AG04450 (cell line): ENCODE results near the gene MARCHF6. TPM values are rescaled to one million over a fixed set of nuclear protein-coding genes. Genes with fewer than 3 reads are reported as not detected.

Experiments
- CTCF ChIA-PET: fragments of 300-600, 350-600 bp; formaldehyde crosslinking; extraction: SDS; loops from one replicate; lab custom pipeline; 2022; ENCODE audit warnings: antibody characterized with exemption, inconsistent platforms; lab: Charles Lee
- POLR2A ChIA-PET: fragments of 350-600 bp; formaldehyde crosslinking; extraction: SDS; loops from one replicate; lab custom pipeline; 2021; ENCODE audit warnings: antibody characterized with exemption, inconsistent platforms; lab: Yijun Ruan, JAX
- DNase-seq: peaks from one replicate; pipeline ENCODE4 v3.0.0-alpha.2; 2011; ENCODE audit warnings: low read depth, low spot score
- H3K27ac ChIP-seq: one replicate; pipeline ENCODE4 v1.5.1; 2012; ENCODE audit warnings: low read depth, low read length, control low read depth
- H3K27me3 ChIP-seq: one replicate; pipeline ENCODE4 v1.6.0; 2012; ENCODE audit warnings: low read length; ENCODE audit not compliant: control insufficient read depth, insufficient read depth
- H3K4me3 ChIP-seq: 2 replicates; pipeline ENCODE4 v1.5.1; 2011; ENCODE audit warnings: mild to moderate bottlenecking, low read depth, low read length, control low read depth
- H3K9me3 ChIP-seq: 2 replicates; pipeline ENCODE4 v1.5.1; 2012; ENCODE audit warnings: low read length; ENCODE audit not compliant: control insufficient read depth, insufficient read depth
- polyA plus RNA-seq: library from polyadenylated mRNA; depleted of rRNA; stranded (reverse); fragments of >200 nt; gene quantifications from 2 replicates; pipeline ENCODE4 v1.2.3, GENCODE V29; 2011
- TF ChIP-seq, protein P1 (sequence below): IDR thresholded peaks from 2 replicates; pipeline ENCODE4 v1.5.1; 2011; ENCODE audit warnings: low read depth, low read length, control low read depth, inconsistent platforms

MARCHF6 gene
- polyA plus RNA-seq, 1 experiment: 136 TPM

DNA sequence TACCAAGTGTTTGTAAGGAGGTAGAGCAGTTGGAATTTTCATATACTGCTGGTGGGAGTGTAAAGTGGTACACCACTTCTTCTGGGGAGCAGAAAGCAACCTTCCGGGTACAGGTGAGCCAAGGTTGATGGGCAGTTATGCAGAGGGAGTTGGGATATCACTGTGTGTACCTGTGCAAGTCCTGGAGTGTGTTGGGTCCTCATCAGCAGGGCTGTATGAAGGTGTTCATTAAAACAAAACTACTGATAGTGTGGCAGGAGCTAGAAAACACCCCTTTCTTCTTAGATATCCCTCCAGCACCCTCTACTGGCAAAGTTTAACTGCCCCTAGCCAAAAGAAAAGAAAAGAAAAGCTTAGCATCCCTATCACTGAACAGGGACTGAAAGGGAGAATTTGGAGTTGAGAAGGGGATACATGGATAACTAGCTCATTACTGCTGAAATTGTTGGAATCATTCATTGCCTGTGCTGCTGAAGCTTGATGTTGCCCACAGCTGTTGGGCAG is 10.7 kb downstream of the MARCHF6 start:
- TF ChIP-seq, protein P1, sequence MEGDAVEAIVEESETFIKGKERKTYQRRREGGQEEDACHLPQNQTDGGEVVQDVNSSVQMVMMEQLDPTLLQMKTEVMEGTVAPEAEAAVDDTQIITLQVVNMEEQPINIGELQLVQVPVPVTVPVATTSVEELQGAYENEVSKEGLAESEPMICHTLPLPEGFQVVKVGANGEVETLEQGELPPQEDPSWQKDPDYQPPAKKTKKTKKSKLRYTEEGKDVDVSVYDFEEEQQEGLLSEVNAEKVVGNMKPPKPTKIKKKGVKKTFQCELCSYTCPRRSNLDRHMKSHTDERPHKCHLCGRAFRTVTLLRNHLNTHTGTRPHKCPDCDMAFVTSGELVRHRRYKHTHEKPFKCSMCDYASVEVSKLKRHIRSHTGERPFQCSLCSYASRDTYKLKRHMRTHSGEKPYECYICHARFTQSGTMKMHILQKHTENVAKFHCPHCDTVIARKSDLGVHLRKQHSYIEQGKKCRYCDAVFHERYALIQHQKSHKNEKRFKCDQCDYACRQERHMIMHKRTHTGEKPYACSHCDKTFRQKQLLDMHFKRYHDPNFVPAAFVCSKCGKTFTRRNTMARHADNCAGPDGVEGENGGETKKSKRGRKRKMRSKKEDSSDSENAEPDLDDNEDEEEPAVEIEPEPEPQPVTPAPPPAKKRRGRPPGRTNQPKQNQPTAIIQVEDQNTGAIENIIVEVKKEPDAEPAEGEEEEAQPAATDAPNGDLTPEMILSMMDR: no peak
- Histone ChIP-seq H3K27me3 (no peaks in the 10 kb centered on the region), H3K27ac (no peak overlapping the region), H3K4me3 (no peak overlapping the region), H3K9me3 (no peaks in the 10 kb centered on the region)
- CTCF ChIA-PET: interaction anchor here (0.6 kb wide), 1 partner anchor 81 kb away, joined by 3 read pairs; no protein-coding TSS in a partner anchor
- no peak for DNase-seq
- POLR2A ChIA-PET: no interaction called here

DNA sequence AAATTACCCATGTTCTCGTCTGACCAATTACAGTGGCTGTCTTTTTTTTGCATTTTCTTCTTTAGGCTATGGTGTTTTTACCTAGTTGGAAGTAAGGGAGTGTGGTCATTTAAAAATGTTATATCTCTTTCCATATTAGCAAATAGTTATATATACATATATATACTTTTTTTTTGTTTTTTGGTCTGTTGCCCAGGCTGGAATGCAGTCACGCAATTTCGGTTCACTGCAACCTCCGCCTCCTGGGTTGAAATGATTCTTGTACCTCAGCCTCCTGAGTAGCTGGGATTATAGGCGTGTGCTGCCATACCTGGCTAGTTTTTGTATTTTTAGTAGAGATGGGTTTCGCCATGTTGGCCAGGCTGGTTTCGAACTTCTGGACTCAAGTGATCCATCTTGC is 12.3 kb downstream of the MARCHF6 start:
- ChIA-PET CTCF (interaction anchor here (1.0 kb wide), 2 partner anchors 8 to 82 kb away, joined by 3 to 4 read pairs; no protein-coding TSS in a partner anchor), POLR2A (no interaction called here)
- H3K27ac ChIP-seq: no peak overlapping the region
- H3K27me3 ChIP-seq: no peaks in the 10 kb centered on the region
- no peaks in the 10 kb centered on the region for H3K9me3 ChIP-seq
- no peak overlapping the region for H3K4me3 ChIP-seq
- TF ChIP-seq, protein P1: no peak
- DNase-seq: no peak

DNA sequence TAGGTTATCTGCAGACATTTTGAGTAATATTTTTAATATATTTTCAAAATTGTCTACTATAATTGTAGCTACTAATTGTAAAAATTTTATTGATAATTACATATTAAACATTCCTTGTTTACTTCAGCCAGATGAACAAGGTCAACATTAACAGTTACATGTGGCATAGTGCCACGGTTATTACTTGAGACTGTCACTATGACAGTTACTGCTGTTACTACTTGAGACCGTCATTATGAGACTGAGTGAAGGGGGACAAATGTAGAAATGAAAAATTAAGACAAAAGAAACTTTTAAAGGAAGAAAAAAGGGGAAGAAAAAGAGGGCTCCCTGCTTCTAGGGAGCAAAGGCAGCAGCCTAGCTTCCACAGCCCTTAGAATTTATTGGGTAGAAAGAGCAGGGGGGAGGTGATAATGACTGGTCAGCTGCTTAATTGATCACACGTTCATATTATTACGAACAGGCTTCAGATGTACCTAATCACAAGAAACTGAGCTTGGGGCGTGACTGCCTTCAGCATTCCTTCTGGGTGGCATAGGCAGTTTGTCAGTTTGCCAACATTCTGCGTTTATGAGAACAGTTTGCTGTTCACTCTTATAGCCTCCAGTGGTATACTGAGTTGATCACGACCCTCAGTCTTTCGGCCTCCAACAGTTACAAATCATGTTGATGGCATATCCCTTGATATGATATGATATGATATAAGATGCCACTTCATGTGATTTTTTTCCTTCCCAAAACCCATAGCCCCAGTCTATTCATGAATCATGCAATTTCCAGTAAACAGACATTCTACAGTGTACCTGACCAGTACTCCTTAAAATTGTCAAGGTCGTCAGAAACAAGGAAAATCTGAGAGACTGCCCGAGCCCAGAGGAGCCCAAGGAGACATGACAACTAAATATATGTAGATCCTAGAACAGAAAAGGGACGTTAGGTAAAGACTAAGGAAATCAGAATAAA is 13.1 kb downstream of the MARCHF6 start:
- Histone ChIP-seq H3K27ac (no peak overlapping the region), H3K4me3 (no peak overlapping the region), H3K27me3 (no peaks in the 10 kb centered on the region), H3K9me3 (no peaks in the 10 kb centered on the region)
- DNase-seq: no peak
- POLR2A ChIA-PET: no interaction called here
- TF ChIP-seq, protein P1: no peak
- CTCF ChIA-PET: interaction anchor here (1.0 to 1.4 kb wide), 3 partner anchors 9 to 83 kb away, joined by 3 to 9 read pairs (median 4); no protein-coding TSS in a partner anchor

- CTCF ChIA-PET: interaction anchor here (1.4 to 1.7 kb wide), 2 partner anchors 10 to 84 kb away, joined by 9 to 12 read pairs; no protein-coding TSS in a partner anchor
- no peak for DNase-seq
- no peaks in the 10 kb centered on the region for H3K27me3 ChIP-seq
Measured at GRCh38 chr5:10367579-10367978, 14.1 kb downstream of the MARCHF6 start.

More at GRCh38 chr5:10367579-10367978, 14.1 kb downstream of the MARCHF6 start:
- no peaks in the 10 kb centered on the region for H3K9me3 ChIP-seq
- no peak overlapping the region for H3K27ac ChIP-seq
- no peak overlapping the region for H3K4me3 ChIP-seq
- TF ChIP-seq, protein P1: no peak
- POLR2A ChIA-PET: interaction anchor here (1.3 kb wide), 1 partner anchor 14 kb away, joined by 4 read pairs; the partner anchor contains the start of gene MARCHF6
